Central memory CD8-positive, alpha-beta T cell (primary cell): ENCODE measurements around the gene FCAR.
"Not testable (repeated sequence)": the region's sequence is repeated elsewhere in the genome, so short reads cannot be mapped to it uniquely, and the experiment has no call there.

Source experiments
- ATAC-seq: fragments of 150-1000 bp; cut with Tn5 transposase; replicated peaks from 2 replicates; pipeline ENCODE4 v1.10.0; 2022; ENCODE audit warnings: mild to moderate bottlenecking, moderate FRiP score, moderate number of reproducible peaks; ENCODE audit not compliant: poor library complexity, severe bottlenecking; ENCODE audit errors: extremely low read depth
- DNase-seq, 2 donors: peaks; one replicate each; pipeline ENCODE4 v3.0.0; 2021; ENCODE audit warnings: low spot score in 2 of 2
- H3K27ac Mint-ChIP-seq: one replicate; pipeline ENCODE4 v1.8.0; 2022; ENCODE audit warnings: low read depth, mild to moderate bottlenecking, moderate library complexity, mixed read lengths
- H3K27me3 Mint-ChIP-seq: one replicate; pipeline ENCODE4 v1.8.0; 2022; ENCODE audit warnings: mixed read lengths
- H3K36me3 Mint-ChIP-seq: one replicate; pipeline ENCODE4 v1.8.0; 2022; ENCODE audit warnings: mild to moderate bottlenecking, moderate library complexity, mixed read lengths; ENCODE audit not compliant: insufficient read depth
- H3K4me1 Mint-ChIP-seq: one replicate; pipeline ENCODE4 v1.8.0; 2022; ENCODE audit warnings: mixed read lengths
- H3K4me3 Mint-ChIP-seq: one replicate; pipeline ENCODE4 v1.8.0; 2022; ENCODE audit warnings: mild to moderate bottlenecking, moderate library complexity, mixed read lengths
- H3K9me3 Mint-ChIP-seq: one replicate; pipeline ENCODE4 v1.8.0; 2022; ENCODE audit warnings: mixed read lengths

The FCAR gene

DNA sequence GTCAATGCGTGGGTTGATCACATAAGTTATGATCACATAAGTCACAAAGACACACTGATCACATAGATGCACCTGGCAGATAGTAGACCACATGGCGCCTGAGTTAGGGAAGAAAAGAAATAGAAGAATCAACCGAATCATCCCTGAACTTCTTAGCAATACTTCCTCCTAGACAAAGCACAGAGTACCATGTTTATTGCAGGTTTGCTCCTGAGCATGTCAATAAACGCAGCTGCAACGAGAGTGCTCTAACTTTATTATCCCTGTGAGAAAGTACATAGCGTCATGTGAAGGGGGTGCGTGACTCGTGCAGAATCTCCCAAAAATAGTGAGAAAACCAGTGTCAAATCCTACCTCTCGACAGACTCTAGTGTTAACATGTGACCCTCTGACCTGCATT, 49.2 kb downstream of the FCAR start:
- Mint-ChIP-seq H3K27me3 (peaks cover 10% of the 10 kb centered on the region), H3K27ac (no peak overlapping the region), H3K4me1 (no peaks in the 10 kb centered on the region), H3K4me3 (no peak overlapping the region), H3K9me3 (peaks cover 2% of the 10 kb centered on the region), H3K36me3 (no peaks in the 10 kb centered on the region)
- ATAC-seq (no peak), DNase-seq (no peak)

DNA sequence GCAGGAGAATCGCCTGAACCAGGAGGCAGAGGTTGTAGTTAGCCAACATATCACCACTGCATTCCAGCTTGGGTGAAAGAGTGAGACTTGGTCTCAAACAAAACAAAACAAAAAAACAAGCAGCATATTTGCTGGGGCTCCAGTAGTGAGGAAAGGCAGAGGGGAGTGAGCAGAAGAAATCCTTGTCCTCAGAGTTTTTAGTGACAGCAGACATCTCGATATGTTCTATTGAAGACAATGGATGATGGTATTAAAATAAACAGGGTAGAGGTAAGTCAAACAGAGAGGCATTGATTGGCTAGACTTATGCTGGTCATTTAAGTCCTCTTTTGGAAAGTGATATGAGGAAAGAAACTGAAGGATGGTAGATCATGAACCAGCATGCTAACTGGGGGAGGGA, 54.3 kb downstream of the FCAR start:
- no peak overlapping the region for H3K27ac Mint-ChIP-seq
- peaks cover 6% of the 10 kb centered on the region for H3K9me3 Mint-ChIP-seq
- no peaks in the 10 kb centered on the region for H3K4me1 Mint-ChIP-seq
- DNase-seq (no peak), ATAC-seq (no peak)
- H3K36me3 Mint-ChIP-seq = no peaks in the 10 kb centered on the region
- H3K4me3 Mint-ChIP-seq = no peak overlapping the region
- no peaks in the 10 kb centered on the region for H3K27me3 Mint-ChIP-seq

DNA sequence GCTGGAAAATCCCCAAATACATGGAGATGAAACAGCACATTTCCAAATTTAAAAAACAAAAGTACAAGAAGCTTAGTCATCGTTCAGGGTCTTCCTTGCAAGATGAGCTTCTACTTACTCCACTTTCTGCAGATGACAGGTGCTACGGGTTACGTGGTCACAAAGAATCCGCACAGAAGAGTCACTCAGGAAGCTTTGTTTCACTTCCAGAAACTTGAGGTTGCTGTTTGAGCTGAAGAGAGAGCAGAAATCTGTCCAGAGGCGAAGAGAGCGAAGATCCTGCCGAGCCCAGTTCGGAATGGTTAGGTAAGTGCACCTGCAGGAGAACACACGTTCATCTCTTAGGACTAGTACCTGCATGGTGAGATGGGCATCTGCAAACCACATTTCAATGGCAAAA, 63.9 kb downstream of the FCAR start:
- H3K27ac Mint-ChIP-seq = no peak overlapping the region
- ATAC-seq = no peak

DNA sequence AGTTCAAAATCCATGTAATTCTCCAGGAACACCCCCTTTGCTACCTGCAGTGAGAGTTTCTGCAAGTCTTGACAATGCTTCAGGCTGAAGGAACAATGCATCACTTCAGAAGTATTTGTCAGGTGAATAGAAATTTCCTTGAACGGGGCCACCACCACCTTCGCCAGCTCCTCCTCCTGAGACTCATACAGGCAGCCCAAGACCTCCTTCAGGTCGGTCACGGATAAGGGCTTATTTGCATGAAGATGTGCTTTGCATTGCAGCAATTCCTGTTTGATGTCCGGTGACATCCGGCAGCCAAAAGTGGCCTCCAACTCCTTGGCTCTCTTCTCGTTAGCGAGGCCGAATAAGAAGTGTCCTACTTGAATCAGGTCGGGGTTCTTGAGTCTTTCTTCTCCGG, 64.9 kb downstream of the FCAR start:
- no peak for ATAC-seq

More for the DNA sequence above, 63.9 kb downstream of the FCAR start:
- no peak for DNase-seq
- Mint-ChIP-seq H3K4me3 (no peak overlapping the region), H3K4me1 (no peaks in the 10 kb centered on the region), H3K27me3 (no peaks in the 10 kb centered on the region), H3K36me3 (peaks cover 1% of the 10 kb centered on the region), H3K9me3 (no peaks in the 10 kb centered on the region)

DNA sequence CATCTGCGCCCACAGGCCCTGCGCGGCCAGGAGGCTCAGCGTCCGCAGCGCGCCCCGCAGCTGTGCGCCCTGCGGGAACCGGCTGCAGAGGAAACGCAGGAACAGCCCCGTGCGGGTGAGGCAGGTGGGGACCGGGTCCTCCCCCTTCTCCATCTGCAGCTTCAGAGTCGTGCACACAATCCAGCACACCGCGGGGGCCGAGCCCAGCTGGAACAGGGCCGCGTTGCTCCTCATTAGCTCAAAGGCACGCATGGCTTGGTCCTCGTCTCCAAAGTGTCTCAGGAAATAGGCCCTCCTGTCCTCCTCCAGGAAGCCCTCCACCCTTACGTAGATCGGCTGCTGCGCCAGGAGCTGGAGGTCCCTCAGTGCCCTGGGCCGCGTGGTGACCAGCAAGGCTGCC, 65.5 kb downstream of the FCAR start:
- H3K4me1 Mint-ChIP-seq, H3K27ac Mint-ChIP-seq, DNase-seq, H3K36me3 Mint-ChIP-seq, H3K4me3 Mint-ChIP-seq, ATAC-seq, H3K27me3 Mint-ChIP-seq, H3K9me3 Mint-ChIP-seq: not testable (repeated sequence)

More for the DNA sequence above, 64.9 kb downstream of the FCAR start:
- no peak for DNase-seq
- H3K36me3 Mint-ChIP-seq = peaks cover 1% of the 10 kb centered on the region
- no peak overlapping the region for H3K4me3 Mint-ChIP-seq
- H3K4me1 Mint-ChIP-seq = no peaks in the 10 kb centered on the region
- no peak overlapping the region for H3K27ac Mint-ChIP-seq
- no peaks in the 10 kb centered on the region for H3K9me3 Mint-ChIP-seq
- H3K27me3 Mint-ChIP-seq = no peaks in the 10 kb centered on the region
